Measurements from ENCODE around the gene INSIG2. TPM values are rescaled to one million over a fixed set of nuclear protein-coding genes. Genes with fewer than 3 reads are reported as not detected.
"Not testable (repeated sequence)": the region's sequence is repeated elsewhere in the genome, so short reads cannot be mapped to it uniquely, and the experiment has no call there.

The INSIG2 gene
- total RNA-seq, 1 experiment from 2014 or later, result 10.7 TPM

GRCh38 chr2:118091631-118092030 is 3.4 kb downstream of the INSIG2 start:
- Mint-ChIP-seq H3K4me1 (peaks cover 40% of the 10 kb centered on the region), H3K4me3 (no peak overlapping the region), H3K27me3 (ENCODE audit: low read depth) (no peaks in the 10 kb centered on the region), H3K36me3 (peaks cover 9% of the 10 kb centered on the region), H3K27ac (no peak overlapping the region), H3K9me3 (peaks cover 6% of the 10 kb centered on the region)
- ChIA-PET CTCF (no interaction called here), POLR2A (no interaction called here)
- ATAC-seq (no peak), DNase-seq (ENCODE audit: low spot score) (no peak)
- no peak for TF ChIP-seq ZNF671 (CRISPR knock-in tag; IDR thresholded peaks at IDR 0.05)
- TF ChIP-seq, protein P1, sequence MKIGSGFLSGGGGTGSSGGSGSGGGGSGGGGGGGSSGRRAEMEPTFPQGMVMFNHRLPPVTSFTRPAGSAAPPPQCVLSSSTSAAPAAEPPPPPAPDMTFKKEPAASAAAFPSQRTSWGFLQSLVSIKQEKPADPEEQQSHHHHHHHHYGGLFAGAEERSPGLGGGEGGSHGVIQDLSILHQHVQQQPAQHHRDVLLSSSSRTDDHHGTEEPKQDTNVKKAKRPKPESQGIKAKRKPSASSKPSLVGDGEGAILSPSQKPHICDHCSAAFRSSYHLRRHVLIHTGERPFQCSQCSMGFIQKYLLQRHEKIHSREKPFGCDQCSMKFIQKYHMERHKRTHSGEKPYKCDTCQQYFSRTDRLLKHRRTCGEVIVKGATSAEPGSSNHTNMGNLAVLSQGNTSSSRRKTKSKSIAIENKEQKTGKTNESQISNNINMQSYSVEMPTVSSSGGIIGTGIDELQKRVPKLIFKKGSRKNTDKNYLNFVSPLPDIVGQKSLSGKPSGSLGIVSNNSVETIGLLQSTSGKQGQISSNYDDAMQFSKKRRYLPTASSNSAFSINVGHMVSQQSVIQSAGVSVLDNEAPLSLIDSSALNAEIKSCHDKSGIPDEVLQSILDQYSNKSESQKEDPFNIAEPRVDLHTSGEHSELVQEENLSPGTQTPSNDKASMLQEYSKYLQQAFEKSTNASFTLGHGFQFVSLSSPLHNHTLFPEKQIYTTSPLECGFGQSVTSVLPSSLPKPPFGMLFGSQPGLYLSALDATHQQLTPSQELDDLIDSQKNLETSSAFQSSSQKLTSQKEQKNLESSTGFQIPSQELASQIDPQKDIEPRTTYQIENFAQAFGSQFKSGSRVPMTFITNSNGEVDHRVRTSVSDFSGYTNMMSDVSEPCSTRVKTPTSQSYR (CRISPR knock-in tag; IDR thresholded peaks at IDR 0.05), result no peak
- TF ChIP-seq AR (CRISPR knock-in tag; IDR thresholded peaks at IDR 0.05), result no peak
- no peak for TF ChIP-seq JUN (CRISPR knock-in tag; IDR thresholded peaks at IDR 0.05)
- no peak for TF ChIP-seq GRHL2 (CRISPR knock-in tag; IDR thresholded peaks at IDR 0.05; ENCODE audit: insufficient replicate concordance, severe bottlenecking)
- no peak for TF ChIP-seq TCF7 (CRISPR knock-in tag; IDR thresholded peaks at IDR 0.05; ENCODE audit: low read depth)
- TF ChIP-seq ZNF232 (CRISPR knock-in tag; IDR thresholded peaks at IDR 0.05), result no peak
- TF ChIP-seq NR2C2 (CRISPR knock-in tag; IDR thresholded peaks at IDR 0.05), result no peak
- no peak for TF ChIP-seq CBFB (CRISPR knock-in tag; IDR thresholded peaks at IDR 0.05; ENCODE audit: low read depth)
- TF ChIP-seq ZMAT4 (CRISPR knock-in tag; IDR thresholded peaks at IDR 0.05), result no peak
- no peak for TF ChIP-seq SOX15 (CRISPR knock-in tag; IDR thresholded peaks at IDR 0.05)
- no peak for TF ChIP-seq GTF2I (CRISPR knock-in tag; conservative IDR thresholded peaks at IDR 0.05)
- TF ChIP-seq, protein P2, sequence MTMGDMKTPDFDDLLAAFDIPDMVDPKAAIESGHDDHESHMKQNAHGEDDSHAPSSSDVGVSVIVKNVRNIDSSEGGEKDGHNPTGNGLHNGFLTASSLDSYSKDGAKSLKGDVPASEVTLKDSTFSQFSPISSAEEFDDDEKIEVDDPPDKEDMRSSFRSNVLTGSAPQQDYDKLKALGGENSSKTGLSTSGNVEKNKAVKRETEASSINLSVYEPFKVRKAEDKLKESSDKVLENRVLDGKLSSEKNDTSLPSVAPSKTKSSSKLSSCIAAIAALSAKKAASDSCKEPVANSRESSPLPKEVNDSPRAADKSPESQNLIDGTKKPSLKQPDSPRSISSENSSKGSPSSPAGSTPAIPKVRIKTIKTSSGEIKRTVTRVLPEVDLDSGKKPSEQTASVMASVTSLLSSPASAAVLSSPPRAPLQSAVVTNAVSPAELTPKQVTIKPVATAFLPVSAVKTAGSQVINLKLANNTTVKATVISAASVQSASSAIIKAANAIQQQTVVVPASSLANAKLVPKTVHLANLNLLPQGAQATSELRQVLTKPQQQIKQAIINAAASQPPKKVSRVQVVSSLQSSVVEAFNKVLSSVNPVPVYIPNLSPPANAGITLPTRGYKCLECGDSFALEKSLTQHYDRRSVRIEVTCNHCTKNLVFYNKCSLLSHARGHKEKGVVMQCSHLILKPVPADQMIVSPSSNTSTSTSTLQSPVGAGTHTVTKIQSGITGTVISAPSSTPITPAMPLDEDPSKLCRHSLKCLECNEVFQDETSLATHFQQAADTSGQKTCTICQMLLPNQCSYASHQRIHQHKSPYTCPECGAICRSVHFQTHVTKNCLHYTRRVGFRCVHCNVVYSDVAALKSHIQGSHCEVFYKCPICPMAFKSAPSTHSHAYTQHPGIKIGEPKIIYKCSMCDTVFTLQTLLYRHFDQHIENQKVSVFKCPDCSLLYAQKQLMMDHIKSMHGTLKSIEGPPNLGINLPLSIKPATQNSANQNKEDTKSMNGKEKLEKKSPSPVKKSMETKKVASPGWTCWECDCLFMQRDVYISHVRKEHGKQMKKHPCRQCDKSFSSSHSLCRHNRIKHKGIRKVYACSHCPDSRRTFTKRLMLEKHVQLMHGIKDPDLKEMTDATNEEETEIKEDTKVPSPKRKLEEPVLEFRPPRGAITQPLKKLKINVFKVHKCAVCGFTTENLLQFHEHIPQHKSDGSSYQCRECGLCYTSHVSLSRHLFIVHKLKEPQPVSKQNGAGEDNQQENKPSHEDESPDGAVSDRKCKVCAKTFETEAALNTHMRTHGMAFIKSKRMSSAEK (CRISPR knock-in tag; IDR thresholded peaks at IDR 0.05; ENCODE audit: borderline replicate concordance), result no peak
- no peak for TF ChIP-seq GABPB1 (CRISPR knock-in tag; IDR thresholded peaks at IDR 0.05)
- no peak for TF ChIP-seq FOXK1 (CRISPR knock-in tag; IDR thresholded peaks at IDR 0.05)
- TF ChIP-seq PRDM15 (CRISPR knock-in tag; IDR thresholded peaks at IDR 0.05), result no peak
- TF ChIP-seq, protein P3, sequence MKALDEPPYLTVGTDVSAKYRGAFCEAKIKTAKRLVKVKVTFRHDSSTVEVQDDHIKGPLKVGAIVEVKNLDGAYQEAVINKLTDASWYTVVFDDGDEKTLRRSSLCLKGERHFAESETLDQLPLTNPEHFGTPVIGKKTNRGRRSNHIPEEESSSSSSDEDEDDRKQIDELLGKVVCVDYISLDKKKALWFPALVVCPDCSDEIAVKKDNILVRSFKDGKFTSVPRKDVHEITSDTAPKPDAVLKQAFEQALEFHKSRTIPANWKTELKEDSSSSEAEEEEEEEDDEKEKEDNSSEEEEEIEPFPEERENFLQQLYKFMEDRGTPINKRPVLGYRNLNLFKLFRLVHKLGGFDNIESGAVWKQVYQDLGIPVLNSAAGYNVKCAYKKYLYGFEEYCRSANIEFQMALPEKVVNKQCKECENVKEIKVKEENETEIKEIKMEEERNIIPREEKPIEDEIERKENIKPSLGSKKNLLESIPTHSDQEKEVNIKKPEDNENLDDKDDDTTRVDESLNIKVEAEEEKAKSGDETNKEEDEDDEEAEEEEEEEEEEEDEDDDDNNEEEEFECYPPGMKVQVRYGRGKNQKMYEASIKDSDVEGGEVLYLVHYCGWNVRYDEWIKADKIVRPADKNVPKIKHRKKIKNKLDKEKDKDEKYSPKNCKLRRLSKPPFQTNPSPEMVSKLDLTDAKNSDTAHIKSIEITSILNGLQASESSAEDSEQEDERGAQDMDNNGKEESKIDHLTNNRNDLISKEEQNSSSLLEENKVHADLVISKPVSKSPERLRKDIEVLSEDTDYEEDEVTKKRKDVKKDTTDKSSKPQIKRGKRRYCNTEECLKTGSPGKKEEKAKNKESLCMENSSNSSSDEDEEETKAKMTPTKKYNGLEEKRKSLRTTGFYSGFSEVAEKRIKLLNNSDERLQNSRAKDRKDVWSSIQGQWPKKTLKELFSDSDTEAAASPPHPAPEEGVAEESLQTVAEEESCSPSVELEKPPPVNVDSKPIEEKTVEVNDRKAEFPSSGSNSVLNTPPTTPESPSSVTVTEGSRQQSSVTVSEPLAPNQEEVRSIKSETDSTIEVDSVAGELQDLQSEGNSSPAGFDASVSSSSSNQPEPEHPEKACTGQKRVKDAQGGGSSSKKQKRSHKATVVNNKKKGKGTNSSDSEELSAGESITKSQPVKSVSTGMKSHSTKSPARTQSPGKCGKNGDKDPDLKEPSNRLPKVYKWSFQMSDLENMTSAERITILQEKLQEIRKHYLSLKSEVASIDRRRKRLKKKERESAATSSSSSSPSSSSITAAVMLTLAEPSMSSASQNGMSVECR (CRISPR knock-in tag; IDR thresholded peaks at IDR 0.05; ENCODE audit: borderline replicate concordance), result no peak
- TF ChIP-seq TP53 (CRISPR knock-in tag; IDR thresholded peaks at IDR 0.05), result no peak

- H3K4me3 Mint-ChIP-seq, POLR2A ChIA-PET: not testable (repeated sequence)
These were observed 5.8 kb downstream of the INSIG2 start for GRCh38 chr2:118094102-118094501.

More at GRCh38 chr2:118094102-118094501, 5.8 kb downstream of the INSIG2 start:
- not testable (repeated sequence) for H3K27me3 Mint-ChIP-seq (ENCODE audit: low read depth); ATAC-seq; H3K27ac Mint-ChIP-seq; H3K9me3 Mint-ChIP-seq; DNase-seq (ENCODE audit: low spot score)
- peaks cover 39% of the 10 kb centered on the region for H3K4me1 Mint-ChIP-seq
- CTCF ChIA-PET, result interaction anchor here (1.0 kb wide), 1 partner anchor 91 kb away, joined by 3 read pairs; no protein-coding TSS in a partner anchor
- peaks cover 15% of the 10 kb centered on the region for H3K36me3 Mint-ChIP-seq

Data from WTC11 (cell line).